Hematopoietic multipotent progenitor cell treated with erythropoietin and hydrocortisone succinate and interleukin-3 and kit ligand, for 8 days (in vitro differentiated cells): ENCODE results near the gene ARHGAP22.

ENCODE experiments used
- DNase-seq: peaks from one replicate; pipeline ENCODE4 v3.0.0-alpha.2; 2015

ARHGAP22 gene

DNA sequence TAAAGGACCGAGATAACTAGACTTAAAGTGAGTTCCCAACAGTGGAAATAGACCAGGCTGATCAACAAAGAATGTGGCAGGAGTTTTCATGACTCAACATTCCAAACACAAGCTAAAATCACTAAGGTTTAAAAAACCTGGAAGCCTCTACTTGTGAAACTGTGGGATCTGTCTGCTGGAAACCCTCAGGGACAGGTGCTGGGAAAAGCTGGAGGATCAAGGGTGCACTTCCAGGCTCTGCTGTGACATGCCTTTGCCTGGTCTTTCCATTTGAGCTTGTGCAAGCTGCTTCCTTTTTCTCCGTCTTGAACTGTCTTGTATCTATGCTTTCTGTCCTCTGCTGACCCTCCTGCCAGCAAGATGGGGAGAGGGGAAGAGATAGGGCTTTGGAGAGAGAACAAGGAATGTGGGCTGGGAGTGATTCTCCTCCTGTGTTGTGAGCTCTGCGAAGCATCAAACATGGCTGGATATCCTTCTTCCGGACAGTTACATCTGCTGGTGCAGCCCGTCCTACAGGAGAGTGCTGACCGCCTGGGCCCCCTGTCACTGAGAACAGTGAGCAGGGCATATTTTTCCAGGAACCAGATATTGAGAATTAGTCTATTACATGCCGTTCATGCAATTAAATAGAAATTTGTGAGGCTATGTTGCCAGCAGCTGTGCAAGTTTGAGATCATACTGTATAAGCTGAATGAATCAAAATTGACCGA is 25.5 kb downstream of the ARHGAP22 start:
- DNase-seq = no peak

GRCh38 chr10:48577158-48577557 is 27.7 kb downstream of the ARHGAP22 start:
- DNase-seq = peak; percentile 40

GRCh38 chr10:48576501-48576900 is 28.4 kb downstream of the ARHGAP22 start:
- DNase-seq = no peak

DNA sequence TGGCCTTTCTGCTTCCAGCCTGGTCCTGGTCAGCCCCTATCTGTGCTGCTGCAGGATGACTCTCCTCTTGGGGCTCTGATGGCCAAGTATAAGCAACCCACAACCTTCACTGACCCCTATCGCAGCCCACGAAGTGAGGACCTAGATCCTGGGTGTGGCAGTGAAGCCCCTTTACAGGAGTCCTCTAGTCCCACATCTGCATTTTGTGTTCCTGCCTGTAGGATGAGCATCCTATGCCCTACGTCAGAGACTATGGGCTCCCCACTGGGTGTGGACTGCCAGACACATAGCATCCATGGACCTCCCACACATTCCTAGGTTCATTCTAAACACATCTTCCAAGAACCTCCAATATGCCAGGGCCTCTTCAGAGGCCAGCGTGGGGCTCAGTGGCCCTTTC is 29.0 kb downstream of the ARHGAP22 start:
- DNase-seq = no peak

DNA sequence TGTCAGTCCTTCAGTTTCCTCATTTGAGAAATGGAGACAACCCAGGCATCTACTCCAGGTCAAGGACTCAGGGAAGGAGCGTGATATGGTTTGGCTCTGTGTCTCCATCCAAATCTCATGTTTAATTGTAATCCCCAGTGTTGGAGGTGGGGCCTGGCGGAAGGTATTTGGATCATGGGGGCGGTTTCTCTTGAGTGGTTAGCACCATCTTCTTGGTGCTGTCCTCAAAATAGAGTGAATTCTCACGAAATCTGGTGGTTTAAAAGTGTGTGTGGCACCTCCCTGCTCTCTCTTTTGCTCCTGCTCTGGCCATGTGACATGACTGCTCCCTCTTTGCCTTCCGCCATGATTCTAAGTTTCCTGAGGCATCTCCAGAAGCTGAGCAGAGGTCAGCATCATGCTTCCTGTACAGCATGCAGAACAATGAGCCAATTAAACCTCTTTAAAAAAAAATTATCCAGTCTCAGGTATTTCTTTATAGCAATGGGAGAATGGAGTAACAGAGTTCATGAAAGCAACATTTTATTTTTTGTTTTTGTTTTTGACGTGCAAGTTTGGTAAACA is 30.0 kb downstream of the ARHGAP22 start:
- no peak for DNase-seq

DNA sequence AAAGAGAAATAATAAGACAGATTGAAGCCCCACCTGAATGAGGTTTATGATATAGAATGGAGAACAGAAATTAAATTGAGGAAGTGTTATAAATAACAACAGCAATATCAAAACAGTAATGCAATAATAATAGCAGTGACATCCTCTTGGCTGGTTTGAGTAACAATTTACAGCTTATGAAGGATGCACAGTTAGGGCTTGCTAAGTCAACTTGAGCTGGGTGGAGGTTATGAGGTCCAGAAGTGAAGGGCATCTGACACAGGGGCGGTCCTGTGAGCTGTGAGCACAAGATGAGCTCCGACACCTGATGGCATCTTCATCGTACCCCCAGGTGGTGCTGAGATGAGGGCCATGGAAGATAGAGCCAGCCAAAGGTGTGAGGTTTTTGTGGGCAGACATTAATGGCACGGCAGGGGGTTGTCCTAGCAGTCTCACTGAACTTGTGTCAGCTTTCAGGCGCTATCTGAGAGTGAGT is 30.5 kb downstream of the ARHGAP22 start:
- no peak for DNase-seq

DNA sequence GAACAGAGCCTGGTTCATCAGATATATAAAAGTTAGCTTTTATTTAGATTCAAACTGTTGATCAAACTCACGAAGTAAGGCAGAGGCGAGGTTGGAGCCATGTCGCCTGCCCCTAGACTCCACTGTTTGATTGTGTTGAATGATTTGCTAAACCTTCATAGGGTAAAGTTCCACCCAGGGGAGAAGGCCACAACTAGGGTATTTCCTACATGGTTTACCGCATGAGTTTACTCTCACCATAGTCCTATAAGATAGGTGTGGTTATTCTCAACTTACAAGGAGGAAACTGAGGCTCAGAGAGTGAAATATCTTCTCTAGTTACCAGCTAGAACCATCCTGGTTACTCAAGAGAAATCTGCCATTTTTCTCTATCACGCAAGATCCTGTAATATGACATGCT is 31.8 kb downstream of the ARHGAP22 start:
- DNase-seq = no peak

DNA sequence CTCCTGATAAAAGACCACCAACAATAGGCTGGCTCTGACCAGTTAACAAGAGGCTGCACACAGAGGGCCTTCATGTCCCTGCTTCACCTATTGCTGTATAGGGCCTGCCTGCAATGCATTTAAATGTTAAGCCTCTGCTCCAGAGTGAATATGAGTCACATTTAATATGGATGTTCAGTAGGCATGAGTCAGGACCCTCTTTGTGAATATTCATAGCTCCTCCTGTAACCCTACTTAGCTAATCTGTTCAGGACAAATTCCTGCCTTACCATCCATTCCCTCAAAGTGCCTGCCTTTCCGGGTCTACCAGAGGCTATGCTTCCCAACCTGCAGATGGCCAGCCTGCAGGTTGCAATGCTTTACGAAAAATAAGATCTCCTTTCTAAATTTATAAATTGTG is 32.5 kb downstream of the ARHGAP22 start:
- no peak for DNase-seq

DNA sequence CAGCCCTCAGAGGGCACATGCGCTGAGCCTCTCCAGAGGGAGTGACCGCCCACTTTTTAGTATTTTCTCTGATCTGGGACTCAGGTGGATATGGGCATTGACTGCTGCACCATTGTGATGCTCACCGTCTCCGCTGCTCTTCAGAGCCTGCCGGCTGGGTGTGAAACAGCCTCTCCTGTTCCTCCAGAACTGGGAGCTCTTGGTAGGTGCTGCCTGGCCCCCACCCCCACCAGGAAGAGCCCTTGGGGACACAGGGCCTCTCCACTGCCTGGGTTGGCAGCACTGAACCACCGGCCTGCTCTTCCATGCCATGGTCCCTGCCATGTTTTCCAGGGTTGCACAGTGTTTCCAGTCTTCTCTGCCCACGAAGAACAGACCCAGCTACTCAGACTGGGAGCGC is 36.3 kb downstream of the ARHGAP22 start:
- DNase-seq = no peak

GRCh38 chr10:48568131-48568530 is 36.7 kb downstream of the ARHGAP22 start:
- no peak for DNase-seq

GRCh38 chr10:48567346-48567745 is 37.5 kb downstream of the ARHGAP22 start:
- no peak for DNase-seq

- no peak for DNase-seq
Measured at GRCh38 chr10:48564466-48565160, 40.3 kb downstream of the ARHGAP22 start.

- no peak for DNase-seq
Measured at GRCh38 chr10:48557511-48558123, 47.3 kb downstream of the ARHGAP22 start.

GRCh38 chr10:48556713-48557112 is 48.2 kb downstream of the ARHGAP22 start:
- no peak for DNase-seq

DNA sequence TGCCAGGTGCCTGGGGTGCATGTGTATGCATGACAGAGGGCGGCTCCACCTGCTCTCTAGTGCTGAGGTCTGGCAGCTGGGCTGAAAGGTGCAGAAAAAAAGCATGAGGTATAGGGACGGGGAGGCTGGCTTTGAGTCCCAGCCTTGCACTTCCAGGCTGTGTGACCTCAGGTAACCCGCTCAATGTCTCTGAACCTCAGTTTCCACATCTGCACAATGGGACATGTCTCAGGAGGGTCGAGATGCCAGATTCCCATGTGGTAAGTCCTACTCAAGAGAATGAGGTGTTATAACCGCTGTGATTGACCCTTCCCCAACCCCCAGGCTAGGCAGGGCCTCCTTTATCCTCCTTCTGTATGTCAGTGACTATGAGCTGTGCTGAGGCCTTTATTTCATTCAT is 48.8 kb downstream of the ARHGAP22 start:
- no peak for DNase-seq

GRCh38 chr10:48555310-48556042 is 49.4 kb downstream of the ARHGAP22 start:
- no peak for DNase-seq

DNA sequence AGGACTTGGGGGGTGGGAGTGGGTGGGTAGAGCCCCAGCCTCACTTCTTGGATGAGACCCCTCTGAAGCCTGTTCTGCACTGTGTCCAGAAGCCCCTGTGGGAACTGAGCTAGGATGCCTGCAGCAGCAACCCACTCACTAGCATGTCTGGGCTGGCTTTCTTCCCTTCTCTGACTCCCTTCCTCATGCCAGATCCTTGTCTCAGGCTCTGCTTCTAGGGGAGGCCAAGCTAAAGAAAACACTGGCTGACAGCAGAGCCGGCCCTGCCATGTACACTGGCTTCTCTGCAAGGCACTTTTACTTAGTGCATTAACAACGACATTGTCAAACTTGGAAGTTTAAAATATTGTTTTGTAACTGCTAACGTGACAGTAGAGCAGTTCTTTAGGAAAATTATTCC is 50.2 kb downstream of the ARHGAP22 start:
- DNase-seq = no peak

DNA sequence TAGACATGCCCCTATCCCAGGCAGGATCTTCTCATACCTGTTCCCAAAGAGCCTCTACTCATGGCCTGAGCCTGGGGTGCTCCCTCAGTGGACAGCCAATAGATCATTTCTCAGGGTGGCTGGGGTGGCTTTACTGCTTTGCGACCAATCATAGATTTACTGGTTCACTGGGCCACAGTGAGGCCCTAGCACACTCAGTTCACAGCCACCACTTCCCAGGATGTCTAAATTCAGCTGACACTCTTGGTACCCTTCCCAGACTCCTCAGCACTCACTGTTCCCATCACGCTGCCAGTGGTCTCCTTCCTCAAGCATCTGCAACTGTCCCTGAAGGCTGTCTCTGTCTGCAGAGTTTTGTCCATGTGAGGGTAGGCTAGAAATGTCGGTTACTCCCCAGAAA is 50.6 kb downstream of the ARHGAP22 start:
- DNase-seq = no peak

DNA sequence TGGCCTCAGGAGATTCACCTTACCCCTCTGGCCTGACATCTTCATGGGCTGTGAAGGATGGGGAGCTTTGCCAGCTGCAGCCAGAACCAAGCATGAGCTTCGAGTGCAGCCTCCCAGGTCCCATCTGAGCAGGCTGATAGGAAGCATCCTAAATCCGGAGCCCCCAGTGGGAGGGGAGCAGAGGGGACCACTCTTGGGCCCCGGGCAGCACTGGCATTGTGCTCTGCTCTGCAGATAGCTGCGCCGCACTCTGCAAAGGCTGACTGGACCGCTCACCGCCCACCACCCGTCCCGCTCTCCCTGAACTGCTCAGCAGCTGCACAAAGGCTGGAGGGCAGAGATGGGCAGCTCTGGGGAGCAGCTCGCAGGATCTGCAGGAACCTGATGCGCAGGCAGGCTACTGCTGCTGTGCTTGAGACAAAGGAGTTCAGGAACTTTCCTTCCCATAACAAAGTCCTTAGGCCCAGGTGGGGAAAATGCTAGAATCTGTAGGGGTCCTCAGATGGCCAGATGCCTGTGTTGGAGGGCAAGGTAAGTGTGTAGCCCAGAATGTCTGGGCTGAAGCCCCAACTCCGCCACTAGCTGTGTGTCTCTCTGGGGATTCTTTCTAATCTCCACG is 51.8 kb downstream of the ARHGAP22 start:
- DNase-seq = no peak

DNA sequence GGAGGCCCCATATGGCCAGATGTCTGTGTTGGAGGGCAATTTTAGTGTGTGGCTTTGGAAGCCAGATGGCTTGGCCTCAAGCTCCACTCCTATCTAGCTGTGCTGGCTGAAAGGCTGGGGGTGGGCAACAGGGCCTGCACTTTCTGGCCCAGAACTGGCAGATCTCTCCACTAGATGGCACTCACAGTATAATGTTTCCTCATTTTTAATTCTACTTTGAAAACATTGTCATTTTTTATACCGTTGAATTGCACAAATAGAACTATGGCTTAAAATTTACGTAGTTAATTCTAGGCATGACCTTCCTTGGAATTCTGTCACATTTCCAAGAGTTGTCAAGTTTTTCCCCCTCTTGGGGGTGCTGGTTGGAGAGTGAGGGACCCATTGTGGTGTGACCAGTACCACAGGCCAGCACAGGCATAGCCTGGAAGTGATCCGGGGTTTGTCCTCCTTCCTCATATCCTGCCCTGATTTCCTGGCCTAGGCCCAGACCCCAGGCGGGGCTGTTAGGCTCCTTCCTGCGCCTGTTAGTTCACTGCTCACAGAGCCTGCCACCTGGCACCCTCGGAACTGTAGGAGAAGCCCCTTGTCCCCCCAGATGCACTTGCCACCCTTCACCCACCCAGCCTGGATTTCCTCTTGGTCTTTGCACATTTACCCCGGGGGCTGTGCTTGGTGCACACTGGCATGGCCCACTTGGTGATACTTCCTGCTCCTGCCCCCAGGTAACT is 52.8 kb downstream of the ARHGAP22 start:
- DNase-seq = peak; percentile 36

DNA sequence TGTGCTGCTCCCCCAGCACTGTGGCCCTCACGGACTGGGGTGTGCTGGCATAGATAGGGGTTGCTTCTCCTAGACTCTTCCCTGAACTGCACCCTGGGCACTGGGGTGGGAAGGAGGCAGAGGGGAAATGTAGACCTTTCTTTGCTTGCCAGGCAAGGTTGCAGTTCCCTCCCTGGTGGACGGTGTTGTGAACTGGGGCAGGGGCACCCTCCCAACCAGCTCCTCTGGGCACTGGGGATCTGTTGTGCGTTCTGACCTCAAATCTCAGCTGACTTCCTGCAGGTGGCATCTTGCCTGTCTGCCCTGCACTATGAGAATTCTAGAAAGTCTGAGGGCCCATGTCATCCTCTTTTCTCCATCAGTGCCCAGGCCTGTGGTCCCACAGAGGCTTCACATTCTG is 53.9 kb downstream of the ARHGAP22 start:
- no peak for DNase-seq
